PFSK-1 (cell line): ENCODE measurements around the gene TSPAN14.

ENCODE experiments used
- POLR2AphosphoS5 ChIP-seq: IDR thresholded peaks from 2 replicates; pipeline ENCODE4 v1.6.1; 2012; ENCODE audit warnings: low read depth, mild to moderate bottlenecking, control low read depth, low read length, moderate library complexity
- REST ChIP-seq, 2 experiments: IDR thresholded peaks; 2 replicates each; pipeline versions ENCODE4 v1.6.1 to v1.8.0; 2011 to 2012; ENCODE audit warnings: low read depth in 2 of 2, low read length in 2 of 2, control low read depth in 1 of 2, inconsistent platforms in 1 of 2, mild to moderate bottlenecking in 1 of 2, moderate library complexity in 1 of 2; ENCODE audit not compliant: insufficient read depth in 1 of 2
- SIN3A ChIP-seq: IDR thresholded peaks from 2 replicates; pipeline ENCODE4 v1.6.1; 2012; ENCODE audit warnings: mild to moderate bottlenecking, low read length, moderate library complexity, borderline replicate concordance; ENCODE audit not compliant: insufficient read depth

- no peak for TF ChIP-seq REST (IDR thresholded peaks at IDR 0.05; ENCODE audit: insufficient read depth in 1 of 2, low read depth in 2 of 2, low read length in 2 of 2)
- TF ChIP-seq POLR2AphosphoS5 = no peak
- no peak for TF ChIP-seq SIN3A
Observed at GRCh38 chr10:80473096-80473657, 19.1 kb downstream of the TSPAN14 start.
